GM19043 (cell line): ENCODE measurements around the gene ZNF438.
"Not testable (repeated sequence)": the region's sequence is repeated elsewhere in the genome, so short reads cannot be mapped to it uniquely, and the experiment has no call there.

Experiments used
- ATAC-seq: cut with Tn5 transposase; IDR thresholded peaks from one replicate; pipeline ENCODE4 v1.9.1; 2021; ENCODE audit warnings: low read depth; ENCODE audit not compliant: unreplicated experiment

ZNF438 gene

GRCh38 chr10:31055573-31056251 is 24.0 kb upstream of the ZNF438 start:
- ATAC-seq: no peak

GRCh38 chr10:31051703-31052102 is 20.0 kb upstream of the ZNF438 start:
- no peak for ATAC-seq

DNA sequence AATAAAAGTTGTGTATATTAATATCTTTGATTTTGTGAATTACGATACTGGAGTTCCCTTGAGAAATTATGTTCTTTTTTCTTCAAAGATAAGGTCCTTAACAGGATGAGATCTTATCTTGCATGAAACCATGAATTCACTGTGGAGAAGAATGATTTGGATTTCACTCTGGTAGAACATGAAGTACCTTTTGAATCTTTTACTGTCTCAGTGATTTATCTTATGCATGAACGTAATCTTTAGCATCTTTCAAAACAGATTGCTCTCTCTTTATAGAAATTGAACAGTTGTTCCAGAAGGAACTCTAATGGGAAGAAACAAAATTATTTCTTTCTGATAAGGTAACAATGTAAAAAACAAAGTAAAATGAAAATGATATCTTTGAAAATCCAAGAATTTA is 11.0 kb upstream of the ZNF438 start:
- no peak for ATAC-seq

DNA sequence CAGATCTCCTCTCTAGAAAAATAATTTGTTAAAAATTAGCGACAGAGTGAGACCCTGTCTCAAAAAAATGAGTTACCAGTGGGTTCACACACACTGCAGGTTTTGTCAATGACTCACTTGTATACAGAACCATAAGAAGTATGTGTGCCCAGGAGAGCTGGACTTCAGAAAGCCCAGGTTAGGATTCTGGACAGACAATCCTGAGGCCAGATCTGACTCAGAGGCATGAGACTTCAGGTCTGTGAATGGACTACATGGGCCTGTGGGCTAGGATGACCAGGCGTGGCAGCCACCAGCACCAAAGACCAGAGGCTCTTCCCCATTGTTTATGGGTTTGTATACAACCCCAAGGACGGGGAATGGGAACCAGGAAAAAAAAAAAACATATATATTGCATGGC is 9.3 kb upstream of the ZNF438 start:
- ATAC-seq: no peak

DNA sequence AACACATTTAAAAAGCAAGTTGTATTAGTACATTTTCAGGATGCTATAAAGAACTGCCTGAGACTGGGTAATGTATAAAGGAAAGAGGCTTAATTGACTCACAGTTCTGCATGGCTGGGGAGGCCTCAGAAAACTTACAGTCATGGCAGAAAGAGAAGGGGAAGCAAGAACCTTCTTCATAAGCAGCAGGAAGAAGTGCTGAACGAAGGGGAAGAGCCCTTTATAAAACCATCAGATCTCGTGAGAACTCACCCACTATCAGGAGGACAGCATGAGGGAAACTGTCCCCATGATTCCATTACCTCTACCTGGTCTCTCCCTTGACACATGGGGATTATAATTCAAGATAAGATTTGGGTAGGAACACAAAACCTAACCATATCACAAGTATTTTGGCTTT is 7.3 kb upstream of the ZNF438 start:
- ATAC-seq: not testable (repeated sequence)

DNA sequence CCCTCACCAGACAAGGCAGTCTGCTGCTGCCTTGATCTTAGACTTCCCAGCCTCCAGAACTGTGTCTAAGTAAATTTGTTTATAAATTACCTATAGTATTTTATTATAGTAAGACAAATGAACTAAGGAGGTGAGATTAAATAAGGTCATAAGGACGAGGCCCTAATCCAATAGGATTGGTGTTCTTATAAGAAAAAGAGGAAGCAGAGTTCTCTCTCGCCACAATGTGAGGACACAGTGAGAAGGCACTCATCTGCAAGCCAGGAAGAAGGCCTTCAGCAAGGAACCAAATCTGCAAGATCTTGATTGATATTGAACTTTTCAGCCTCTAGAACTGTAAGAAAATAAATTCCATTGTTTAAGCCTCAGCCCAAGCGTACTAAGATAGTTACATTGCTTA is 6.1 kb upstream of the ZNF438 start:
- no peak for ATAC-seq

GRCh38 chr10:31036209-31036608 is 4.5 kb upstream of the ZNF438 start:
- ATAC-seq: no peak

- no peak for ATAC-seq
Observed at GRCh38 chr10:31035266-31035798, 3.7 kb upstream of the ZNF438 start.

DNA sequence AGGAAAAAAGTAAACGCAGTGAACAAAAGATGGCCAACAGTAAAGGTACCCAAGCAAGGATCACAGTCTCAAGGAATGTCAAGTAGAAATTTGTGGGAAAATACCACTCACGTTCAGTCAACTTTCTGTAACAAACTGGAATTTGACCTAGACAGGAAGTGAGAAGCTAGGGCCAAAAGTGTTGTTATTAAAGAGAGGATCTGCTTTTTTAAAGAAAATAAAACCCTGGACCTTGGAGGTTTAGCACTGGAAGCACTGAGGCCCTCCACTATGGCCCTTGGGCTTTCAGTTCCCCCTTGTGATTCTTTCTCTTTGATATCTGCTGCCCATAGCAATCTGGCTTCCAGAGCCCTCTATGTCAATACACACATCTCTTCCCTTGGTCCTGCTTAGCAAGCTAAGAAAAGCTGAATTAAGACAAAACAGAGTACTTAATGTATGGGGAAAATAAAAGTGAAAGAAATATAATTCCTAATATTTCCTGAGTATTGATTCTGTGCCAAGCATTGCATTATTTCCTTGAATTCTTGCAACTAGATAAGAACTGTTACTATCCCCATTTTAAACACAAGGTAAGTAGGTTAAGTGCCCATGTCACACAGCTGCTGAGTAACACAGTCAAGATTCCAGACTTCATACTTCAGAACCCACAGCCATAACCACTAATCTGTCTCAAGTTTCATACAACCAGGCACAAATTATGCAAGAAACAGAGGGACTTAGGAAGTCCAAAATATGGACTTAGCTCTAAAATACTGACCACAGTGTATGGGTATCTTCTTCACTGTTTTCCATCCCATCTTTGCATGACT is 2.6 kb upstream of the ZNF438 start:
- ATAC-seq: no peak

DNA sequence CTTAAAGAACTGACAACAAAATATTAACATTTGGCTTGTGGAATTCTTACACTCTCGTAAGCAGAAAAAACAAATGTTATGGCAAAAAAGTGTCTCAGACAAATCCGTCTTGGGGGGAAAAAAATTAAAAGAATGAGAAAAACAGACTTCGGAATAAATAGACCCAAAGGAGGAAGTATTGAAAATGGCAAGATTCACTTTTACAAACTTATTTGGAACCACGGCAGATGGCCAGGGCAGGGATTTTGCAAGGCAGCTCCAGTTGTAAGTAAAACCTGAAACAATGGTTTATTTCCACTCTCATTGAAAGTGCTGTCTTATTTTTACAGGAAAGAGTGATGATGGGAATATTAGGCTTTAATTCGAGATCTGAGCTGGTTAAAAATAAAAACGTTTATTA is 1.5 kb upstream of the ZNF438 start:
- no peak for ATAC-seq

- peak; percentile 72 for ATAC-seq
Observed at GRCh38 chr10:31032258-31033132, 830 bp upstream of the ZNF438 start.

GRCh38 chr10:31031205-31031557 is 484 bp downstream of the ZNF438 start:
- ATAC-seq: no peak

DNA sequence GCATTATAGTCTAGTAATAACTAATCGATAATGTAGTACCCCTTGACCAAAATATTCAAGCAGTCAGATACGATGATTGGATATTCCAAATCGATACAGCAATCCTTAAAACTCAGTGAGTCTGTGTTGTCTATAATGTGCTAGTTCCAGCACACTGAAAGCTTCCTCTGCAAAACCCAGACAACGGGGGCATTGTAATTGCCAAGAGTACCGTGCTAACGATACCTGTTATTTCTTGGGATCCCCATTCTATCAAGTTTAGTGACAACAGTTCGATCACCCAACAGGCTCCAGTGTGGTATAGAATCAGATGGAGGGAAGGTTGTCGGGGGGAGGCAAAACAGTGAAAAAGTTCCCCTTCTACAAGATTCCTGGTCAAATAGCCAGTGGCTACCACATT is 865 bp downstream of the ZNF438 start:
- ATAC-seq: no peak

- ATAC-seq: no peak
Observed at GRCh38 chr10:31030260-31030659, 1.4 kb downstream of the ZNF438 start.

- ATAC-seq: no peak
Observed at GRCh38 chr10:31028081-31028480, 3.6 kb downstream of the ZNF438 start.

GRCh38 chr10:31026279-31026678 is 5.4 kb downstream of the ZNF438 start:
- not testable (repeated sequence) for ATAC-seq

GRCh38 chr10:31025142-31025541 is 6.5 kb downstream of the ZNF438 start:
- no peak for ATAC-seq

DNA sequence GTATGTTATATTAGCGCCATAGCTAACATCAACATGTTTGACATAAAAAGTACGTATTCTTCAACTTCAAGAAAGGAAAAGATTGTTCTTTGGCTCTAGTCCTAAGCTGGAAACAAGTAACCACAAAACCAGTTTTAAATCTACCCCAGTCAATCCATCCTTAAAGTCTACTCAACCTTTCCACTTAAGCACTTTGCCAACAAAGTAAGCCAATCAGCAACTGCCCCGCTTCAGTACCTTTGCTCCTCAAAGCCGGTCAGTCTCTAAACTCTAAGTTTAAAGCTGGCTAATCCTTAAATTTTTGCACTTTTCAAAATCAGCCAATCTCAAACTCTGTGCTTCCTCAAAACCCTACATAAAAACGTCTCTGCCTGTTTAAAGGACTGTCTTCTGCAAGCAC is 8.1 kb downstream of the ZNF438 start:
- ATAC-seq: no peak

- no peak for ATAC-seq
Observed at GRCh38 chr10:31020209-31020608, 11.5 kb downstream of the ZNF438 start.

- ATAC-seq: no peak
Observed at GRCh38 chr10:31018962-31019361, 12.7 kb downstream of the ZNF438 start.

- ATAC-seq: no peak
Observed at GRCh38 chr10:31018356-31018750, 13.3 kb downstream of the ZNF438 start.
